NCI-H2107 treated with DMSO at 0.1 percent for 48 hours (cell line): ENCODE data around the gene PLEKHA4.
A peak's percentile ranks its signal among the peaks of the same experiment; 100 is the strongest.
"Not testable (repeated sequence)": the region's sequence is repeated elsewhere in the genome, so short reads cannot be mapped to it uniquely, and the experiment has no call there.

Experiments
- DNase-seq: peaks from one replicate; lab custom pipeline; 2025; ENCODE audit not compliant: unreplicated experiment; lab: John Stamatoyannopoulos, UW

Gene PLEKHA4

GRCh38 chr19:48868114-48868886 is at the start of gene PLEKHA4:
TSS of gene PLEKHA4 (minus strand) at chr19:48868617. CDS start at chr19:48867620, 997 bp downstream.
- no peak for DNase-seq

GRCh38 chr19:48918071-48918470 is 49.7 kb upstream of the PLEKHA4 start:
- no peak for DNase-seq

- peak; percentile 89 for DNase-seq
Observed at GRCh38 chr19:48915757-48916156, 47.3 kb upstream of the PLEKHA4 start.

- DNase-seq = no peak
Observed at GRCh38 chr19:48914181-48914580, 45.8 kb upstream of the PLEKHA4 start.

- peak; percentile 23 for DNase-seq
Observed at GRCh38 chr19:48913114-48913889, 44.9 kb upstream of the PLEKHA4 start.

GRCh38 chr19:48910803-48911202 is 42.4 kb upstream of the PLEKHA4 start:
- DNase-seq = no peak

- DNase-seq = not testable (repeated sequence)
Observed at GRCh38 chr19:48909424-48910077, 41.1 kb upstream of the PLEKHA4 start.

- no peak for DNase-seq
Observed at GRCh38 chr19:48907671-48908070, 39.3 kb upstream of the PLEKHA4 start.

GRCh38 chr19:48906324-48906723 is 37.9 kb upstream of the PLEKHA4 start:
- DNase-seq = no peak

- DNase-seq = no peak
Observed at GRCh38 chr19:48905664-48906063, 37.2 kb upstream of the PLEKHA4 start.

- not testable (repeated sequence) for DNase-seq
Observed at GRCh38 chr19:48903788-48904187, 35.4 kb upstream of the PLEKHA4 start.

GRCh38 chr19:48902291-48902690 is 33.9 kb upstream of the PLEKHA4 start:
- not testable (repeated sequence) for DNase-seq

GRCh38 chr19:48900477-48901406 is 32.3 kb upstream of the PLEKHA4 start:
- no peak for DNase-seq

- peak; percentile 94 for DNase-seq
Observed at GRCh38 chr19:48899781-48900476, 31.5 kb upstream of the PLEKHA4 start, which contains the start of gene NUCB1. TSS of gene NUCB1 (plus strand) at chr19:48900312. CDS start at chr19:48900797, 485 bp downstream.

- not testable (repeated sequence) for DNase-seq
Observed at GRCh38 chr19:48899386-48899749, 31.0 kb upstream of the PLEKHA4 start.

- no peak for DNase-seq
Observed at GRCh38 chr19:48897181-48897580, 28.8 kb upstream of the PLEKHA4 start.

- DNase-seq = no peak
Observed at GRCh38 chr19:48896191-48896720, 27.8 kb upstream of the PLEKHA4 start.

- DNase-seq = no peak
Observed at GRCh38 chr19:48895226-48895625, 26.8 kb upstream of the PLEKHA4 start.

GRCh38 chr19:48890551-48890950 is 22.1 kb upstream of the PLEKHA4 start:
- no peak for DNase-seq

GRCh38 chr19:48889496-48889895 is 21.1 kb upstream of the PLEKHA4 start:
- not testable (repeated sequence) for DNase-seq
